H1 (cell line): ENCODE results near the gene ASTN2. TPM values are rescaled to one million over a fixed set of nuclear protein-coding genes. Genes with fewer than 3 reads are reported as not detected.

Experiments
- CTCF ChIA-PET: fragments of 300-600 bp; sonication (Branson Sonifier 250); formaldehyde crosslinking; loops from one replicate; lab custom pipeline; 2021; ENCODE audit not compliant: partially characterized antibody; lab: Charles Lee
- POLR2A ChIA-PET: fragments of 300-600 bp; sonication (Branson Sonifier 250); formaldehyde crosslinking; loops from one replicate; lab custom pipeline; 2021; ENCODE audit warnings: inconsistent platforms; ENCODE audit not compliant: partially characterized antibody; lab: Charles Lee
- DNase-seq, 2 experiments: peaks; one replicate each; pipeline versions ENCODE4 v3.0.0 to v3.0.0-alpha.2; 2010 to 2022; ENCODE audit warnings: low spot score in 2 of 2, low read depth in 1 of 2, mixed read lengths in 1 of 2
- FAIRE-seq: peaks from 2 replicates; lab custom pipeline; 2011; peaks lifted over from hg19 to GRCh38; lab: Jason Lieb, UNC
- H2AFZ ChIP-seq: 2 replicates; pipeline ENCODE4 v1.8.1; 2012; ENCODE audit warnings: low read length, inconsistent platforms
- H2AK5ac ChIP-seq: 2 replicates; pipeline ENCODE4 v1.6.1; 2013; ENCODE audit warnings: low read depth, low read length
- H2BK120ac ChIP-seq: replicated peaks from 2 replicates; pipeline ENCODE3; 2013; ENCODE audit warnings: low read depth, low read length, inconsistent platforms
- H2BK12ac ChIP-seq: 2 replicates; pipeline ENCODE4 v1.6.1; 2013; ENCODE audit warnings: low read depth, low read length
- H2BK15ac ChIP-seq: 2 replicates; pipeline ENCODE4 v1.6.1; 2013; ENCODE audit warnings: low read length
- H2BK20ac ChIP-seq: 2 replicates; pipeline ENCODE4 v1.6.1; 2013; ENCODE audit warnings: low read length
- H2BK5ac ChIP-seq: 2 replicates; pipeline ENCODE4 v1.6.1; 2013; ENCODE audit warnings: low read depth, low read length
- H3K14ac ChIP-seq: 2 replicates; pipeline ENCODE4 v1.6.1; 2013; ENCODE audit warnings: inconsistent platforms; ENCODE audit not compliant: insufficient read length
- H3K18ac ChIP-seq: 2 replicates; pipeline ENCODE4 v1.6.1; 2013; ENCODE audit warnings: low read length; ENCODE audit errors: extremely low read depth
- H3K23ac ChIP-seq: 2 replicates; pipeline ENCODE4 v1.6.1; 2013; ENCODE audit warnings: inconsistent platforms; ENCODE audit not compliant: insufficient read length
- H3K23me2 ChIP-seq: 2 replicates; pipeline ENCODE4 v1.6.1; 2013; ENCODE audit warnings: low read depth, low read length
- H3K27ac ChIP-seq: 2 replicates; pipeline ENCODE4 v1.6.1; 2011; ENCODE audit warnings: low read depth, low read length, inconsistent platforms
- H3K27me3 ChIP-seq, 4 experiments: replicated peaks in 1 of 4; 1 replicate in 1 of 4; 2 replicates in 3 of 4; pipeline versions ENCODE4 v1.6.1 to v1.8.1; 2011 to 2013; ENCODE audit warnings: low read length in 3 of 4, mild to moderate bottlenecking in 3 of 4, inconsistent platforms in 2 of 4, mixed read lengths in 2 of 4, moderate library complexity in 1 of 4; ENCODE audit not compliant: control insufficient read depth in 3 of 4, insufficient read depth in 3 of 4; ENCODE audit errors: extremely low read depth in 1 of 4
- H3K36me3 ChIP-seq, 4 experiments: 2 replicates each; pipeline versions ENCODE4 v1.6.1 to v1.8.1; 2011 to 2013; ENCODE audit warnings: mild to moderate bottlenecking in 4 of 4, low read length in 3 of 4, moderate library complexity in 2 of 4, control low read depth in 1 of 4, inconsistent platforms in 1 of 4; ENCODE audit not compliant: insufficient read depth in 4 of 4, control insufficient read depth in 2 of 4
- H3K4ac ChIP-seq: replicated peaks from 2 replicates; pipeline ENCODE3; 2013; ENCODE audit warnings: low read length, low read depth, mixed read lengths, inconsistent platforms; ENCODE audit not compliant: insufficient read length
- H3K4me1 ChIP-seq, 4 experiments: replicated peaks in 1 of 4; 1 replicate in 1 of 4; 2 replicates in 3 of 4; pipeline versions ENCODE4 v1.6.1 to v1.8.1; 2011 to 2013; ENCODE audit warnings: low read length in 3 of 4, inconsistent platforms in 2 of 4, mixed read lengths in 1 of 4; ENCODE audit not compliant: insufficient read depth in 4 of 4, control insufficient read depth in 3 of 4
- H3K4me2 ChIP-seq, 2 experiments: 2 replicates each; pipeline versions ENCODE4 v1.6.1 to v1.8.1; 2011 to 2013; ENCODE audit warnings: low read depth in 2 of 2, low read length in 2 of 2, control low read depth in 1 of 2, inconsistent platforms in 1 of 2, mild to moderate bottlenecking in 1 of 2; ENCODE audit not compliant: insufficient read depth in 1 of 2
- H3K4me3 ChIP-seq, 4 experiments: fragments of 200-600, 300-600 bp in 1 of 4; sonication (generic), shearing (Covaris generic), sonication (Bioruptor Twin) in 1 of 4; 2 replicates each; pipeline versions ENCODE4 v1.5.1 to v1.8.1; 2011 to 2016; ENCODE audit warnings: low read length in 4 of 4, low read depth in 3 of 4, control low read depth in 2 of 4, inconsistent platforms in 2 of 4, mild to moderate bottlenecking in 2 of 4, mixed read lengths in 1 of 4, moderate library complexity in 1 of 4; ENCODE audit not compliant: insufficient read depth in 2 of 4; ENCODE audit errors: extremely low read depth in 1 of 4
- H3K56ac ChIP-seq: replicated peaks from 2 replicates; pipeline ENCODE3; 2013; ENCODE audit warnings: low read depth, mild to moderate bottlenecking, mixed read lengths, low read length, inconsistent platforms; ENCODE audit not compliant: insufficient read length
- H3K79me1 ChIP-seq: 2 replicates; pipeline ENCODE4 v1.6.1; 2013; ENCODE audit warnings: low read depth, low read length, control low read depth
- H3K79me2 ChIP-seq, 2 experiments: 2 replicates each; pipeline versions ENCODE4 v1.6.1 to v1.8.1; 2012 to 2013; ENCODE audit warnings: low read length in 2 of 2, mild to moderate bottlenecking in 2 of 2, inconsistent platforms in 1 of 2; ENCODE audit not compliant: insufficient read depth in 2 of 2, control insufficient read depth in 1 of 2
- H3K9ac ChIP-seq, 4 experiments: replicated peaks in 1 of 4; 1 replicate in 1 of 4; 2 replicates in 3 of 4; pipeline versions ENCODE4 v1.6.1 to v1.8.1; 2011 to 2013; ENCODE audit warnings: low read depth in 3 of 4, low read length in 3 of 4, control low read depth in 2 of 4, mild to moderate bottlenecking in 2 of 4, moderate library complexity in 2 of 4, inconsistent platforms in 1 of 4; ENCODE audit errors: extremely low read depth in 1 of 4
- H3K9me3 ChIP-seq, 2 experiments: 2 replicates each; pipeline versions ENCODE4 v1.6.1 to v1.8.1; 2012 to 2013; ENCODE audit warnings: mild to moderate bottlenecking in 2 of 2, moderate library complexity in 2 of 2, control low read depth in 1 of 2, inconsistent platforms in 1 of 2, low read depth in 1 of 2, low read length in 1 of 2, mixed read lengths in 1 of 2; ENCODE audit not compliant: insufficient read depth in 2 of 2
- H4K20me1 ChIP-seq, 2 experiments: replicated peaks in 1 of 2; 2 replicates each; pipeline versions ENCODE3 to v1.8.1; 2011 to 2013; ENCODE audit warnings: inconsistent platforms in 2 of 2, low read length in 2 of 2, mild to moderate bottlenecking in 1 of 2; ENCODE audit not compliant: insufficient read depth in 2 of 2, control insufficient read depth in 1 of 2
- H4K5ac ChIP-seq: 2 replicates; pipeline ENCODE4 v1.6.1; 2013; ENCODE audit warnings: low read length, low read depth, mixed read lengths, inconsistent platforms; ENCODE audit not compliant: insufficient read length
- H4K8ac ChIP-seq: 2 replicates; pipeline ENCODE4 v1.8.0; 2013; ENCODE audit warnings: mild to moderate bottlenecking, moderate library complexity, low read length, inconsistent platforms; ENCODE audit not compliant: insufficient read depth; ENCODE audit errors: extremely low read depth
- H4K91ac ChIP-seq: replicated peaks from 2 replicates; pipeline ENCODE3; 2013; ENCODE audit warnings: low read length, mixed read lengths, inconsistent platforms; ENCODE audit not compliant: insufficient read length
- ATF2 ChIP-seq: IDR thresholded peaks from 2 replicates; pipeline ENCODE4 v1.6.1; 2012; ENCODE audit warnings: low read length, inconsistent platforms
- CEBPB ChIP-seq: IDR thresholded peaks from 2 replicates; pipeline ENCODE4 v1.6.1; 2012; ENCODE audit warnings: low read depth, low read length
- CTCF ChIP-seq, 3 experiments: IDR thresholded peaks; 1 replicate in 2 of 3; 2 replicates in 1 of 3; pipeline versions ENCODE4 v1.5.1 to v1.6.1; 2011; ENCODE audit warnings: low read length in 3 of 3, mild to moderate bottlenecking in 3 of 3, inconsistent platforms in 2 of 3, low read depth in 1 of 3, moderate library complexity in 1 of 3; ENCODE audit not compliant: insufficient read depth in 1 of 3; ENCODE audit errors: control extremely low read depth in 1 of 3
- MAFK ChIP-seq: IDR thresholded peaks from 2 replicates; pipeline ENCODE4 v1.6.1; 2012; ENCODE audit warnings: low read depth, mild to moderate bottlenecking, improper control_type of control experiment, low read length
- SP1 ChIP-seq: IDR thresholded peaks from 2 replicates; pipeline ENCODE4 v1.6.1; 2011; ENCODE audit warnings: low read depth, low read length
- TCF12 ChIP-seq: IDR thresholded peaks from 2 replicates; pipeline ENCODE4 v1.6.1; 2011; ENCODE audit warnings: low read depth, mild to moderate bottlenecking, low read length
- USF2 ChIP-seq: IDR thresholded peaks from 2 replicates; pipeline ENCODE4 v1.6.1; 2011; ENCODE audit warnings: low read length, improper control_type of control experiment
- WGBS, 2 experiments: shearing (Covaris generic) in 1 of 2; methylation state at CpG; one replicate each; pipeline versions ENCODE4 v1.1.6 to v1.1.7; 2013 to 2015; ENCODE audit warnings: low lambda C conversion rate in 2 of 2, mixed read lengths in 2 of 2, inconsistent platforms in 1 of 2, low coverage in 1 of 2, missing lambda C conversion rate in 1 of 2; ENCODE audit not compliant: insufficient replicate concordance in 2 of 2, insufficient coverage in 1 of 2, insufficient read length in 1 of 2; ENCODE audit errors: extremely low coverage in 1 of 2, missing lambda C conversion rate in 1 of 2; 5-methylcytosine and 5-hydroxymethylcytosine counted together
- polyA plus RNA-seq, 7 experiments: library from polyadenylated mRNA; depleted of rRNA in 3 of 7; stranded (reverse) in 5 of 7; unstranded in 2 of 7; fragments of >200 nt in 5 of 7; fragments of 200-250 nt in 2 of 7; gene quantifications; 1 replicate in 5 of 7; 2 replicates in 1 of 7; 4 replicates in 1 of 7; pipeline versions ENCODE4 v1.2.1 to v1.2.3, GENCODE V29; 2011 to 2013; ENCODE audit warnings: missing spikeins in 2 of 7, mixed read lengths in 2 of 7
- total RNA-seq: library from RNA; stranded (reverse); fragmentation: NEBNext Ultra II Directional; extraction: Animal tissue kit (Norgen Biotek cat#: 25700); gene quantifications from 2 replicates; pipeline ENCODE4 v1.2.1, GENCODE V29; 2021

ASTN2 gene
- total and polyA plus RNA-seq, 2 of the 8 experiments (the other 6 are each of a cell fraction or from before 2014, with no cell fraction given): 8.2 to 13.7 TPM

GRCh38 chr9:116449949-116450348 lies 964.9 kb downstream of the ASTN2 start:
- H2AK5ac ChIP-seq: no peak overlapping the region
- no peaks in the 10 kb centered on the region for H3K79me1 ChIP-seq
- H3K23me2 ChIP-seq: no peaks in the 10 kb centered on the region
- no peak overlapping the region for H2BK5ac ChIP-seq
- no peak overlapping the region for H2BK12ac ChIP-seq
- no peaks in the 10 kb centered on the region for H3K27me3 ChIP-seq
- no peak overlapping the region for H3K4me3 ChIP-seq
- H3K23ac ChIP-seq: no peak overlapping the region
- H3K9ac ChIP-seq: no peak overlapping the region
- POLR2A ChIA-PET: no interaction called here
- CTCF ChIA-PET: interaction anchor here (1.3 kb wide), 1 partner anchor 45 kb away, joined by 3 read pairs; no protein-coding TSS in a partner anchor
- H2BK120ac ChIP-seq: no peak overlapping the region
- H3K4ac ChIP-seq: no peak overlapping the region
- no peak overlapping the region for H2BK20ac ChIP-seq
- H2AFZ ChIP-seq: no peak overlapping the region
- no peak overlapping the region for H3K27ac ChIP-seq
- no peaks in the 10 kb centered on the region for H3K9me3 ChIP-seq
- no peaks in the 10 kb centered on the region for H4K20me1 ChIP-seq
- H3K4me1 ChIP-seq: peaks cover 0 to 3% (median 0%) of the 10 kb centered on the region in 4 experiments; a peak in 1 of 7 replicates
- H3K79me2 ChIP-seq: no peaks in the 10 kb centered on the region
- FAIRE-seq (no peak), DNase-seq (no peak)
- TF ChIP-seq ATF2 (no peak), TCF12 (no peak), SP1 (no peak), USF2 (no peak), CEBPB (no peak), CTCF (IDR thresholded peaks at IDR 0.05; ENCODE audit: control extremely low read depth in 1 of 3, insufficient read depth in 1 of 3, low read depth in 1 of 3, low read length in 3 of 3) (no peak), MAFK (no peak)
- no peak overlapping the region for H3K4me2 ChIP-seq
- H3K56ac ChIP-seq: no peak overlapping the region
- H3K36me3 ChIP-seq: no peaks in the 10 kb centered on the region
- H4K8ac ChIP-seq: no peak overlapping the region
- H3K18ac ChIP-seq: no peak overlapping the region
- H3K14ac ChIP-seq: no peak overlapping the region
- H2BK15ac ChIP-seq: no peak overlapping the region
- no peak overlapping the region for H4K91ac ChIP-seq
- WGBS, 2 experiments: 93% methylated on average over 3 of the region's 3 CpGs; no CpG with 5 or more reads in 1 of the 2 experiments
- no peak overlapping the region for H4K5ac ChIP-seq
